H1 (cell line): Measurements from ENCODE around the gene FBN2. TPM values are rescaled to one million over a fixed set of nuclear protein-coding genes. Genes with fewer than 3 reads are reported as not detected.

Source experiments
- CTCF ChIA-PET: fragments of 300-600 bp; sonication (Branson Sonifier 250); formaldehyde crosslinking; loops from one replicate; lab custom pipeline; 2021; ENCODE audit not compliant: partially characterized antibody; lab: Charles Lee
- POLR2A ChIA-PET: fragments of 300-600 bp; sonication (Branson Sonifier 250); formaldehyde crosslinking; loops from one replicate; lab custom pipeline; 2021; ENCODE audit warnings: inconsistent platforms; ENCODE audit not compliant: partially characterized antibody; lab: Charles Lee
- DNase-seq, 2 experiments: peaks; one replicate each; pipeline versions ENCODE4 v3.0.0 to v3.0.0-alpha.2; 2010 to 2022; ENCODE audit warnings: low spot score in 2 of 2, low read depth in 1 of 2, mixed read lengths in 1 of 2
- FAIRE-seq: peaks from 2 replicates; lab custom pipeline; 2011; peaks lifted over from hg19 to GRCh38; lab: Jason Lieb, UNC
- H2AFZ ChIP-seq: 2 replicates; pipeline ENCODE4 v1.8.1; 2012; ENCODE audit warnings: low read length, inconsistent platforms
- H2AK5ac ChIP-seq: 2 replicates; pipeline ENCODE4 v1.6.1; 2013; ENCODE audit warnings: low read depth, low read length
- H2BK120ac ChIP-seq: replicated peaks from 2 replicates; pipeline ENCODE3; 2013; ENCODE audit warnings: low read depth, low read length, inconsistent platforms
- H2BK12ac ChIP-seq: 2 replicates; pipeline ENCODE4 v1.6.1; 2013; ENCODE audit warnings: low read depth, low read length
- H2BK15ac ChIP-seq: 2 replicates; pipeline ENCODE4 v1.6.1; 2013; ENCODE audit warnings: low read length
- H2BK20ac ChIP-seq: 2 replicates; pipeline ENCODE4 v1.6.1; 2013; ENCODE audit warnings: low read length
- H2BK5ac ChIP-seq: 2 replicates; pipeline ENCODE4 v1.6.1; 2013; ENCODE audit warnings: low read depth, low read length
- H3K14ac ChIP-seq: 2 replicates; pipeline ENCODE4 v1.6.1; 2013; ENCODE audit warnings: inconsistent platforms; ENCODE audit not compliant: insufficient read length
- H3K18ac ChIP-seq: 2 replicates; pipeline ENCODE4 v1.6.1; 2013; ENCODE audit warnings: low read length; ENCODE audit errors: extremely low read depth
- H3K23ac ChIP-seq: 2 replicates; pipeline ENCODE4 v1.6.1; 2013; ENCODE audit warnings: inconsistent platforms; ENCODE audit not compliant: insufficient read length
- H3K23me2 ChIP-seq: 2 replicates; pipeline ENCODE4 v1.6.1; 2013; ENCODE audit warnings: low read depth, low read length
- H3K27ac ChIP-seq: 2 replicates; pipeline ENCODE4 v1.6.1; 2011; ENCODE audit warnings: low read depth, low read length, inconsistent platforms
- H3K27me3 ChIP-seq, 4 experiments: replicated peaks in 1 of 4; 1 replicate in 1 of 4; 2 replicates in 3 of 4; pipeline versions ENCODE4 v1.6.1 to v1.8.1; 2011 to 2013; ENCODE audit warnings: low read length in 3 of 4, mild to moderate bottlenecking in 3 of 4, inconsistent platforms in 2 of 4, mixed read lengths in 2 of 4, moderate library complexity in 1 of 4; ENCODE audit not compliant: control insufficient read depth in 3 of 4, insufficient read depth in 3 of 4; ENCODE audit errors: extremely low read depth in 1 of 4
- H3K36me3 ChIP-seq, 4 experiments: 2 replicates each; pipeline versions ENCODE4 v1.6.1 to v1.8.1; 2011 to 2013; ENCODE audit warnings: mild to moderate bottlenecking in 4 of 4, low read length in 3 of 4, moderate library complexity in 2 of 4, control low read depth in 1 of 4, inconsistent platforms in 1 of 4; ENCODE audit not compliant: insufficient read depth in 4 of 4, control insufficient read depth in 2 of 4
- H3K4ac ChIP-seq: replicated peaks from 2 replicates; pipeline ENCODE3; 2013; ENCODE audit warnings: low read length, low read depth, mixed read lengths, inconsistent platforms; ENCODE audit not compliant: insufficient read length
- H3K4me1 ChIP-seq, 4 experiments: replicated peaks in 1 of 4; 1 replicate in 1 of 4; 2 replicates in 3 of 4; pipeline versions ENCODE4 v1.6.1 to v1.8.1; 2011 to 2013; ENCODE audit warnings: low read length in 3 of 4, inconsistent platforms in 2 of 4, mixed read lengths in 1 of 4; ENCODE audit not compliant: insufficient read depth in 4 of 4, control insufficient read depth in 3 of 4
- H3K4me2 ChIP-seq, 2 experiments: 2 replicates each; pipeline versions ENCODE4 v1.6.1 to v1.8.1; 2011 to 2013; ENCODE audit warnings: low read depth in 2 of 2, low read length in 2 of 2, control low read depth in 1 of 2, inconsistent platforms in 1 of 2, mild to moderate bottlenecking in 1 of 2; ENCODE audit not compliant: insufficient read depth in 1 of 2
- H3K4me3 ChIP-seq, 4 experiments: fragments of 200-600, 300-600 bp in 1 of 4; sonication (generic), shearing (Covaris generic), sonication (Bioruptor Twin) in 1 of 4; 2 replicates each; pipeline versions ENCODE4 v1.5.1 to v1.8.1; 2011 to 2016; ENCODE audit warnings: low read length in 4 of 4, low read depth in 3 of 4, control low read depth in 2 of 4, inconsistent platforms in 2 of 4, mild to moderate bottlenecking in 2 of 4, mixed read lengths in 1 of 4, moderate library complexity in 1 of 4; ENCODE audit not compliant: insufficient read depth in 2 of 4; ENCODE audit errors: extremely low read depth in 1 of 4
- H3K56ac ChIP-seq: replicated peaks from 2 replicates; pipeline ENCODE3; 2013; ENCODE audit warnings: low read depth, mild to moderate bottlenecking, mixed read lengths, low read length, inconsistent platforms; ENCODE audit not compliant: insufficient read length
- H3K79me1 ChIP-seq: 2 replicates; pipeline ENCODE4 v1.6.1; 2013; ENCODE audit warnings: low read depth, low read length, control low read depth
- H3K79me2 ChIP-seq, 2 experiments: 2 replicates each; pipeline versions ENCODE4 v1.6.1 to v1.8.1; 2012 to 2013; ENCODE audit warnings: low read length in 2 of 2, mild to moderate bottlenecking in 2 of 2, inconsistent platforms in 1 of 2; ENCODE audit not compliant: insufficient read depth in 2 of 2, control insufficient read depth in 1 of 2
- H3K9ac ChIP-seq, 4 experiments: replicated peaks in 1 of 4; 1 replicate in 1 of 4; 2 replicates in 3 of 4; pipeline versions ENCODE4 v1.6.1 to v1.8.1; 2011 to 2013; ENCODE audit warnings: low read depth in 3 of 4, low read length in 3 of 4, control low read depth in 2 of 4, mild to moderate bottlenecking in 2 of 4, moderate library complexity in 2 of 4, inconsistent platforms in 1 of 4; ENCODE audit errors: extremely low read depth in 1 of 4
- H3K9me3 ChIP-seq, 2 experiments: 2 replicates each; pipeline versions ENCODE4 v1.6.1 to v1.8.1; 2012 to 2013; ENCODE audit warnings: mild to moderate bottlenecking in 2 of 2, moderate library complexity in 2 of 2, control low read depth in 1 of 2, inconsistent platforms in 1 of 2, low read depth in 1 of 2, low read length in 1 of 2, mixed read lengths in 1 of 2; ENCODE audit not compliant: insufficient read depth in 2 of 2
- H4K20me1 ChIP-seq, 2 experiments: replicated peaks in 1 of 2; 2 replicates each; pipeline versions ENCODE3 to v1.8.1; 2011 to 2013; ENCODE audit warnings: inconsistent platforms in 2 of 2, low read length in 2 of 2, mild to moderate bottlenecking in 1 of 2; ENCODE audit not compliant: insufficient read depth in 2 of 2, control insufficient read depth in 1 of 2
- H4K5ac ChIP-seq: 2 replicates; pipeline ENCODE4 v1.6.1; 2013; ENCODE audit warnings: low read length, low read depth, mixed read lengths, inconsistent platforms; ENCODE audit not compliant: insufficient read length
- H4K8ac ChIP-seq: 2 replicates; pipeline ENCODE4 v1.8.0; 2013; ENCODE audit warnings: mild to moderate bottlenecking, moderate library complexity, low read length, inconsistent platforms; ENCODE audit not compliant: insufficient read depth; ENCODE audit errors: extremely low read depth
- H4K91ac ChIP-seq: replicated peaks from 2 replicates; pipeline ENCODE3; 2013; ENCODE audit warnings: low read length, mixed read lengths, inconsistent platforms; ENCODE audit not compliant: insufficient read length
- ASH2L ChIP-seq: fragments of 200-600, 300-600 bp; sonication (generic); IDR thresholded peaks from one replicate; pipeline ENCODE4 v1.7.1; 2017; ENCODE audit warnings: low read length
- BCL11A ChIP-seq, 2 experiments: IDR thresholded peaks; one replicate each; pipeline ENCODE4 v1.6.1; 2011; ENCODE audit warnings: low read depth in 2 of 2, low read length in 2 of 2, mild to moderate bottlenecking in 2 of 2
- CREB1 ChIP-seq: IDR thresholded peaks from 2 replicates; pipeline ENCODE4 v1.6.1; 2012; ENCODE audit warnings: inconsistent platforms
- E2F6 ChIP-seq: IDR thresholded peaks from 2 replicates; pipeline ENCODE4 v1.6.1; 2012; ENCODE audit warnings: inconsistent platforms
- EGR1 ChIP-seq: IDR thresholded peaks from 2 replicates; pipeline ENCODE4 v1.6.1; 2011; ENCODE audit warnings: low read depth, low read length, borderline replicate concordance
- EP300 ChIP-seq, 2 experiments: IDR thresholded peaks; 1 replicate in 1 of 2; 2 replicates in 1 of 2; pipeline ENCODE4 v1.6.1; 2011 to 2012; ENCODE audit warnings: low read depth in 2 of 2, low read length in 2 of 2, mild to moderate bottlenecking in 2 of 2, borderline replicate concordance in 1 of 2, inconsistent platforms in 1 of 2, moderate library complexity in 1 of 2
- JUN ChIP-seq: IDR thresholded peaks from 2 replicates; pipeline ENCODE4 v1.6.1; 2011; ENCODE audit warnings: low read depth, mild to moderate bottlenecking, improper control_type of control experiment, low read length
- MAFK ChIP-seq: IDR thresholded peaks from 2 replicates; pipeline ENCODE4 v1.6.1; 2012; ENCODE audit warnings: low read depth, mild to moderate bottlenecking, improper control_type of control experiment, low read length
- PHF8 ChIP-seq: fragments of 200-600 bp; sonication (generic); conservative IDR thresholded peaks from 2 replicates; pipeline ENCODE4 v1.7.1; 2012; ENCODE audit warnings: low read depth, mild to moderate bottlenecking, inconsistent platforms, low read length, moderate library complexity
- SIX5 ChIP-seq: IDR thresholded peaks from 2 replicates; pipeline ENCODE4 v1.6.1; 2011; ENCODE audit warnings: mild to moderate bottlenecking, low read depth, low read length
- TCF12 ChIP-seq: IDR thresholded peaks from 2 replicates; pipeline ENCODE4 v1.6.1; 2011; ENCODE audit warnings: low read depth, mild to moderate bottlenecking, low read length
- TEAD4 ChIP-seq: IDR thresholded peaks from 2 replicates; pipeline ENCODE4 v1.6.1; 2012; ENCODE audit warnings: low read depth, low read length, inconsistent platforms, mixed read lengths
- ZNF274 ChIP-seq: IDR thresholded peaks from 2 replicates; pipeline ENCODE4 v1.7.0; 2012; ENCODE audit warnings: low read length, borderline replicate concordance; ENCODE audit errors: extremely low read depth
- WGBS, 2 experiments: shearing (Covaris generic) in 1 of 2; methylation state at CpG; one replicate each; pipeline versions ENCODE4 v1.1.6 to v1.1.7; 2013 to 2015; ENCODE audit warnings: low lambda C conversion rate in 2 of 2, mixed read lengths in 2 of 2, inconsistent platforms in 1 of 2, low coverage in 1 of 2, missing lambda C conversion rate in 1 of 2; ENCODE audit not compliant: insufficient replicate concordance in 2 of 2, insufficient coverage in 1 of 2, insufficient read length in 1 of 2; ENCODE audit errors: extremely low coverage in 1 of 2, missing lambda C conversion rate in 1 of 2; 5-methylcytosine and 5-hydroxymethylcytosine counted together
- polyA plus RNA-seq, 7 experiments: library from polyadenylated mRNA; depleted of rRNA in 3 of 7; stranded (reverse) in 5 of 7; unstranded in 2 of 7; fragments of >200 nt in 5 of 7; fragments of 200-250 nt in 2 of 7; gene quantifications; 1 replicate in 5 of 7; 2 replicates in 1 of 7; 4 replicates in 1 of 7; pipeline versions ENCODE4 v1.2.1 to v1.2.3, GENCODE V29; 2011 to 2013; ENCODE audit warnings: missing spikeins in 2 of 7, mixed read lengths in 2 of 7
- total RNA-seq: library from RNA; stranded (reverse); fragmentation: NEBNext Ultra II Directional; extraction: Animal tissue kit (Norgen Biotek cat#: 25700); gene quantifications from 2 replicates; pipeline ENCODE4 v1.2.1, GENCODE V29; 2021

Gene FBN2
- total and polyA plus RNA-seq, 2 of the 8 experiments (the other 6 are each of a cell fraction or from before 2014, with no cell fraction given) = 14.1 to 16.3 TPM

- H4K20me1 ChIP-seq = no peaks in the 10 kb centered on the region
- H3K4me3 ChIP-seq = no peak overlapping the region
- no peak overlapping the region for H2AK5ac ChIP-seq
- no peaks in the 10 kb centered on the region for H3K79me2 ChIP-seq
- H2AFZ ChIP-seq = no peak overlapping the region
- ChIA-PET POLR2A (interaction anchor here (1.0 kb wide), 1 partner anchor 10 kb away, joined by 3 read pairs; no protein-coding TSS in a partner anchor), CTCF (no interaction called here)
- H2BK5ac ChIP-seq = no peak overlapping the region
- TF ChIP-seq E2F6 (no peak), ASH2L (no peak), CREB1 (no peak), SIX5 (no peak), TEAD4 (no peak), PHF8 (no peak), MAFK (no peak), TCF12 (no peak), EGR1 (no peak), EP300 (IDR thresholded peaks at IDR 0.05; ENCODE audit: borderline replicate concordance in 1 of 2, low read depth in 2 of 2, low read length in 2 of 2) (no peak), BCL11A (IDR thresholded peaks at IDR 0.05; ENCODE audit: low read depth in 2 of 2, low read length in 2 of 2) (no peak), ZNF274 (no peak), JUN (no peak)
- no peak overlapping the region for H3K23ac ChIP-seq
- no peak overlapping the region for H2BK120ac ChIP-seq
- no peak overlapping the region for H3K4me2 ChIP-seq
- no peak overlapping the region for H4K91ac ChIP-seq
- H3K79me1 ChIP-seq = no peaks in the 10 kb centered on the region
- H3K14ac ChIP-seq = no peak overlapping the region
- no peak for DNase-seq
- H4K5ac ChIP-seq = no peak overlapping the region
- no peaks in the 10 kb centered on the region for H3K23me2 ChIP-seq
- no peaks in the 10 kb centered on the region for H3K4me1 ChIP-seq
- H3K4ac ChIP-seq = no peak overlapping the region
- H3K9ac ChIP-seq = no peak overlapping the region
- H2BK20ac ChIP-seq = no peak overlapping the region
- no peaks in the 10 kb centered on the region for H3K9me3 ChIP-seq
- WGBS, 2 experiments = 90% methylated on average over 2 of the region's 2 CpGs; no CpG with 5 or more reads in 1 of the 2 experiments
- no peak overlapping the region for H3K18ac ChIP-seq
- FAIRE-seq = no peak
- no peak overlapping the region for H2BK12ac ChIP-seq
- no peak overlapping the region for H3K27ac ChIP-seq
- H3K27me3 ChIP-seq = peaks cover 0 to 1% (median 0%) of the 10 kb centered on the region in 4 experiments; a peak in 1 of 7 replicates
- peaks cover 0 to 3% (median 0%) of the 10 kb centered on the region in 4 experiments; a peak in 1 of 8 replicates for H3K36me3 ChIP-seq
- no peak overlapping the region for H3K56ac ChIP-seq
- no peak overlapping the region for H2BK15ac ChIP-seq
- no peak overlapping the region for H4K8ac ChIP-seq
These were observed 96.1 kb downstream of the FBN2 start for GRCh38 chr5:128441941-128442350.
